ENCODE results near the gene DOK6. TPM values are rescaled to one million over a fixed set of nuclear protein-coding genes. Genes with fewer than 3 reads are reported as not detected.

Gene DOK6
- total RNA-seq, 1 experiment from 2014 or later = not detected

- DNase-seq = no peak
- Histone ChIP-seq H3K27ac (no peak overlapping the region), H3K4me3 (no peak overlapping the region), H3K9me3 (ENCODE audit: insufficient read depth, low read depth) (no peaks in the 10 kb centered on the region), H3K4me2 (no peak overlapping the region), H3K36me3 (ENCODE audit: low read depth) (no peaks in the 10 kb centered on the region), H4K20me1 (ENCODE audit: insufficient read depth) (no peaks in the 10 kb centered on the region), H3K4me1 (replicated peaks; ENCODE audit: insufficient read depth) (no peaks in the 10 kb centered on the region), H3K9me2 (ENCODE audit: insufficient read depth) (no peaks in the 10 kb centered on the region; the same call in 1 of the 2 replicates), H2AFZ (peak overlapping the region; percentile 62; the same call in 1 of the 2 replicates), H3K79me2 (ENCODE audit: low read depth) (no peaks in the 10 kb centered on the region), H3F3A (ENCODE audit: insufficient read depth, low read depth) (no peaks in the 10 kb centered on the region), H3K27me3 (ENCODE audit: insufficient read depth, low read depth) (no peaks in the 10 kb centered on the region)
- no TSS peak for BruUV-seq (replicated peaks)
- CTCF ChIA-PET = no interaction called here
- TF ChIP-seq CTCF (conservative IDR thresholded peaks at IDR 0.05) = no peak
- no peak for TF ChIP-seq EZH2 (IDR thresholded peaks at IDR 0.05; ENCODE audit: low read depth)
- intact Hi-C loops (cut with micrococcal nuclease; ENCODE audit: unreplicated experiment) = no loop called here
- POLR2A ChIA-PET (ENCODE audit: unreplicated experiment) = no interaction called here
These were observed 395.1 kb downstream of the DOK6 start for GRCh38 chr18:69795791-69796190.

GRCh38 chr18:69804776-69805501, 404.3 kb downstream of the DOK6 start:
- no peaks in the 10 kb centered on the region for H4K20me1 ChIP-seq (ENCODE audit: insufficient read depth)
- H2AFZ ChIP-seq = peak overlapping the region; percentile 59; the same call in 1 of the 2 replicates
- no peaks in the 10 kb centered on the region for H3K27me3 ChIP-seq (ENCODE audit: insufficient read depth, low read depth)
- no peaks in the 10 kb centered on the region for H3K79me2 ChIP-seq (ENCODE audit: low read depth)
- no peak overlapping the region for H3K4me3 ChIP-seq
- H3F3A ChIP-seq (ENCODE audit: insufficient read depth, low read depth) = no peaks in the 10 kb centered on the region
- CTCF ChIA-PET = no interaction called here
- TF ChIP-seq CTCF (conservative IDR thresholded peaks at IDR 0.05) (no peak), EZH2 (IDR thresholded peaks at IDR 0.05; ENCODE audit: low read depth) (no peak)
- intact Hi-C loops (cut with micrococcal nuclease; ENCODE audit: unreplicated experiment) = no loop called here
- no peaks in the 10 kb centered on the region for H3K36me3 ChIP-seq (ENCODE audit: low read depth)
- BruUV-seq (replicated peaks) = no TSS peak
- no peaks in the 10 kb centered on the region; the same call in 1 of the 2 replicates for H3K9me2 ChIP-seq (ENCODE audit: insufficient read depth)
- no peak overlapping the region for H3K27ac ChIP-seq
- no peaks in the 10 kb centered on the region for H3K4me1 ChIP-seq (replicated peaks; ENCODE audit: insufficient read depth)
- POLR2A ChIA-PET (ENCODE audit: unreplicated experiment) = no interaction called here
- no peak for DNase-seq
- no peaks in the 10 kb centered on the region; the same call in 1 of the 2 replicates for H3K9me3 ChIP-seq (ENCODE audit: insufficient read depth, low read depth)
- H3K4me2 ChIP-seq = no peak overlapping the region

- H3K4me2 ChIP-seq = no peak overlapping the region
- H3F3A ChIP-seq (ENCODE audit: insufficient read depth, low read depth) = no peaks in the 10 kb centered on the region
- H3K9me2 ChIP-seq (ENCODE audit: insufficient read depth) = no peaks in the 10 kb centered on the region
- H3K4me3 ChIP-seq = no peak overlapping the region
- DNase-seq = no peak
- CTCF ChIA-PET = no interaction called here
- H4K20me1 ChIP-seq (ENCODE audit: insufficient read depth) = no peaks in the 10 kb centered on the region
- no peaks in the 10 kb centered on the region; the same call in 1 of the 2 replicates for H3K9me3 ChIP-seq (ENCODE audit: insufficient read depth, low read depth)
- H3K27me3 ChIP-seq (ENCODE audit: insufficient read depth, low read depth) = no peaks in the 10 kb centered on the region
- TF ChIP-seq EZH2 (IDR thresholded peaks at IDR 0.05; ENCODE audit: low read depth) = no peak
- BruUV-seq (replicated peaks) = no TSS peak
- intact Hi-C loops (cut with micrococcal nuclease; ENCODE audit: unreplicated experiment) = no loop called here
- POLR2A ChIA-PET (ENCODE audit: unreplicated experiment) = no interaction called here
- H3K79me2 ChIP-seq (ENCODE audit: low read depth) = no peaks in the 10 kb centered on the region
- no peak overlapping the region for H2AFZ ChIP-seq
- no peaks in the 10 kb centered on the region for H3K36me3 ChIP-seq (ENCODE audit: low read depth)
- no peak overlapping the region for H3K27ac ChIP-seq
- H3K4me1 ChIP-seq (replicated peaks; ENCODE audit: insufficient read depth) = no peaks in the 10 kb centered on the region
These were observed 407.7 kb downstream of the DOK6 start for GRCh38 chr18:69808399-69808798.

GRCh38 chr18:69813559-69813958, 412.9 kb downstream of the DOK6 start:
- H3K4me2 ChIP-seq = no peak overlapping the region
- CTCF ChIA-PET = no interaction called here
- POLR2A ChIA-PET (ENCODE audit: unreplicated experiment) = no interaction called here

More at GRCh38 chr18:69813559-69813958, 412.9 kb downstream of the DOK6 start:
- Histone ChIP-seq H3K4me3 (no peak overlapping the region), H3K79me2 (ENCODE audit: low read depth) (no peaks in the 10 kb centered on the region), H2AFZ (no peak overlapping the region), H3K9me2 (ENCODE audit: insufficient read depth) (no peaks in the 10 kb centered on the region), H3K27ac (no peak overlapping the region), H3K27me3 (ENCODE audit: insufficient read depth, low read depth) (no peaks in the 10 kb centered on the region), H3K36me3 (ENCODE audit: low read depth) (no peaks in the 10 kb centered on the region), H3F3A (ENCODE audit: insufficient read depth, low read depth) (no peaks in the 10 kb centered on the region), H3K9me3 (ENCODE audit: insufficient read depth, low read depth) (no peaks in the 10 kb centered on the region), H3K4me1 (replicated peaks; ENCODE audit: insufficient read depth) (no peaks in the 10 kb centered on the region), H4K20me1 (ENCODE audit: insufficient read depth) (no peaks in the 10 kb centered on the region)
- no TSS peak for BruUV-seq (replicated peaks)
- TF ChIP-seq CTCF (conservative IDR thresholded peaks at IDR 0.05) = no peak
- no peak for TF ChIP-seq EZH2 (IDR thresholded peaks at IDR 0.05; ENCODE audit: low read depth)
- intact Hi-C loops (cut with micrococcal nuclease; ENCODE audit: unreplicated experiment) = no loop called here
- no peak for DNase-seq

Measured in PC-9 (cell line).